Keratinocyte (primary cell): Measurements from ENCODE around the gene GNPDA2.

Source experiments
- EZH2 ChIP-seq: IDR thresholded peaks from one replicate; pipeline ENCODE4 v1.6.1; 2012; ENCODE audit warnings: inconsistent platforms, mild to moderate bottlenecking, low read length, moderate library complexity
- TF ChIP-seq, protein P1 (sequence below), 3 experiments: IDR thresholded peaks in 1 of 3; conservative IDR thresholded peaks in 1 of 3; optimal IDR thresholded peaks in 1 of 3; 2 replicates in 2 of 3; 3 replicates in 1 of 3; pipeline versions ENCODE3 to v1.5.1; 2011; ENCODE audit warnings: low read length in 3 of 3, mild to moderate bottlenecking in 3 of 3, moderate library complexity in 2 of 3, control low read depth in 1 of 3, inconsistent platforms in 1 of 3; ENCODE audit not compliant: insufficient read depth in 2 of 3; ENCODE audit errors: extremely low read depth in 1 of 3

GRCh38 chr4:44713125-44713524 is 13.2 kb downstream of the GNPDA2 start:
- TF ChIP-seq, protein P1, sequence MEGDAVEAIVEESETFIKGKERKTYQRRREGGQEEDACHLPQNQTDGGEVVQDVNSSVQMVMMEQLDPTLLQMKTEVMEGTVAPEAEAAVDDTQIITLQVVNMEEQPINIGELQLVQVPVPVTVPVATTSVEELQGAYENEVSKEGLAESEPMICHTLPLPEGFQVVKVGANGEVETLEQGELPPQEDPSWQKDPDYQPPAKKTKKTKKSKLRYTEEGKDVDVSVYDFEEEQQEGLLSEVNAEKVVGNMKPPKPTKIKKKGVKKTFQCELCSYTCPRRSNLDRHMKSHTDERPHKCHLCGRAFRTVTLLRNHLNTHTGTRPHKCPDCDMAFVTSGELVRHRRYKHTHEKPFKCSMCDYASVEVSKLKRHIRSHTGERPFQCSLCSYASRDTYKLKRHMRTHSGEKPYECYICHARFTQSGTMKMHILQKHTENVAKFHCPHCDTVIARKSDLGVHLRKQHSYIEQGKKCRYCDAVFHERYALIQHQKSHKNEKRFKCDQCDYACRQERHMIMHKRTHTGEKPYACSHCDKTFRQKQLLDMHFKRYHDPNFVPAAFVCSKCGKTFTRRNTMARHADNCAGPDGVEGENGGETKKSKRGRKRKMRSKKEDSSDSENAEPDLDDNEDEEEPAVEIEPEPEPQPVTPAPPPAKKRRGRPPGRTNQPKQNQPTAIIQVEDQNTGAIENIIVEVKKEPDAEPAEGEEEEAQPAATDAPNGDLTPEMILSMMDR (optimal IDR thresholded peaks at IDR 0.05 in 1 of 3, IDR thresholded peaks at IDR 0.05 in 1 of 3, conservative IDR thresholded peaks at IDR 0.05 in 1 of 3; ENCODE audit: extremely low read depth in 1 of 3, insufficient read depth in 2 of 3, low read length in 3 of 3) = no peak
- no peak for TF ChIP-seq EZH2
